ENCODE results near the gene RND1.
"Not testable (repeated sequence)": the region's sequence is repeated elsewhere in the genome, so short reads cannot be mapped to it uniquely, and the experiment has no call there.

Gene RND1

DNA sequence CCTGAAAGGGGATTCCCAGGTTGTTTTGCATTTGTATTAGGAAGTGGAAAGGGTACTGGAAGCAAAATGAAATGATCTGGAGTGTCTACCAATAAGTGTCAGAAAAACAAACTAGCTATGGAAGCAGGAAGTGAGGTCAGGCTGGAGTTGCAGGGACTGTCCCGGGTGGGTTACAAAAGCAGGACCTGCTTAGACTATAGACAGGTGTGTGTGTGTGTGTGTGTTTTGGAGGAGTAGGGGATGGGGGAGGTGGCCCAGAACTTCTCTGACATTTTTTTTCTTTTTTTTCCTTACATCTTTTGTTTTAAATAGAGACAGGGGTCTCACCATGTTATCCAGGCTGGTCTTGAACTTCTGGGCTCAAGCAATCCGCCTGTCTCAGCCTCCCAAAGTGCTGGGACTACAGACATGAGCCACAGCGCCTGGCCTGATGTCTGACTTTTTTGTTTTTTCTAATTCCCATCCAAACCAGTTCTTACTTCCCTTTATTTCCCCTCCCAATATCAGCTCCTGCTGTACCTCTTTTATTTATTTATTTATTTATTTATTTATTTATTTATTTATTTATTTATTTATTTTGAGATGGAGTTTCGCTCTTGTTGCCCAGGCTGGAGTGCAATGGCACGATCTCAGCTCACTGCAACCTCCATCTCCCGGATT lies 512 bp upstream of the RND1 start:
- no peak for DNase-seq

DNA sequence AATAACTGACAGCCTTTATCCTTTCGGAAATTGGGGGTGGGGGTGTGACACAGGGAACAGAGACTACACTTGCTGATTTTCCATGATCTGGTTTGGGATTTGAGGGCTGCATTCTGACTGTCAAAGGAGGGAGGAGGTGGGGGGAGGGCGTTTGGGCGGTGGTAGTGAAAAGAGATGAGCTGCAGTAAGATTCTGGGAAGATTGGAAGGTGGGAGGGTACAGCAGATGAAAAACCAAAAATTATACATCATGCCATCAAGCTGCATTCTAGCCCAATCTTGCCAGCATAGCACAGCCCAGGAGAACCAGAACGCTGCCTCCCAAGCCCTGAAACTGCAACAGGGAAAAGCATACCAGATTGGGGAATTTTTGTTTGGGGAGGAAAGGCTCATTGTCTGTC lies 2.4 kb downstream of the RND1 start:
- no peak for DNase-seq

GRCh38 chr12:48862760-48863159 lies 2.9 kb downstream of the RND1 start:
- DNase-seq: no peak

DNA sequence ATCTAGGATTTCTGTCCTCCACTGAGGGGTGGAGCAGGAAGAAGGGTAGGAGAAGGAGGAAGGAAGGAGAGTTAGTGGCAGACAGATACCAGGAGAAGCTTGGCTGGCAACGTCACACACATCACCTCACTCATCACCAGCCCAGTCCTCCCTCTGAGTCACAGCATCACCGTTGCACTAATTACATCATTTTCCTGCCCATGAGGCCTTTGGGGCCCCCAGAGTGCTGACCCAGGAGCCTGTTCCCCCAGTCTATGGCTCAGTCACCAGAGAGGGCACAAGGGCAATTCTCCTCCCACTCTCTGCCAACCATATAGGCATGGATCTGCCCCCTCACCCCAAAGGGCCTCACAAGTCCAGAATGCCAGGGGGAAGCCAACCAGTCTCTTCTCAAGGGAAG lies 4.6 kb downstream of the RND1 start:
- DNase-seq: no peak

GRCh38 chr12:48860236-48860635 lies 5.4 kb downstream of the RND1 start:
- not testable (repeated sequence) for DNase-seq

DNA sequence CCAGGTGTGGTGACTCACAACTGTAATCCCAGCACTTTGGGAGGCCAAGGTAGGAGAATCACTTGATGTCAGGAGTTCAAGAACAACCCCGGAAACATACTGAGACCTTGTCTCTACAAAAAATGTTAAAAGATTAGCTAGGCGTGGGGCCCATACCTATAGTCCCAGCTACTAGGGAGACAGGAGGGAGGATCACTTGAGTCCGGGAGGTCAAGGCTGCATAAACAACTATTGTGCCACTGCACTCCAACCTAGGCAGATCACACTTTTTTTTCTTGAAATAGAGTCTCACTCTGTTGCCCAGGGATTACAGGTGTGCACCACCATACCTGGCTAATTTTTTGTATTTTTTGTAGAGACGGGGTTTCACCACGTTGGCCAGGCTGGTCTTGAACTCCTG lies 6.1 kb downstream of the RND1 start:
- DNase-seq: no peak

DNA sequence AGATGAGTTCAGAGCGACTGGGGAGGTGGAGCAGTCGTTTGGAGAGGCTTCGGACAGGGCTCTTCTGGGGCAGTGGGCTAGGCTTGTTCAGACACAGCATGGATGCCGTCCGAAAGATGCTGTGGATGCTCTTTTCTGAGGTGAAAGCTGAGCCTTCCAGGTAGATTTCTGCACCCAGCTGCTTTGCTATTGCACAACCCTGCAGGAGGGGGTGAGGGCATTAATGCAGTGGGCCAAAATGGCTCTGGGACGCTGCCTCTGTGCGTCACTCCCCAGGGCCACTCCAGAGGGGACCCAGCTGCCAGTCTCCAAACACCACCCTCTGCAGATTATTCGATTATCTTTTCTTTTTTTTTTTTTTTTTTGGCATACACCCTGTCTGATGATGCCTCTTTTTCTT lies 7.6 kb downstream of the RND1 start:
- DNase-seq: no peak

GRCh38 chr12:48857278-48857994 lies 8.2 kb downstream of the RND1 start:
- no peak for DNase-seq

GRCh38 chr12:48856379-48856778 lies 9.3 kb downstream of the RND1 start:
- no peak for DNase-seq

GRCh38 chr12:48854932-48855331 lies 10.7 kb downstream of the RND1 start:
- DNase-seq: not testable (repeated sequence)

GRCh38 chr12:48854488-48854887 lies 11.2 kb downstream of the RND1 start:
- no peak for DNase-seq

DNA sequence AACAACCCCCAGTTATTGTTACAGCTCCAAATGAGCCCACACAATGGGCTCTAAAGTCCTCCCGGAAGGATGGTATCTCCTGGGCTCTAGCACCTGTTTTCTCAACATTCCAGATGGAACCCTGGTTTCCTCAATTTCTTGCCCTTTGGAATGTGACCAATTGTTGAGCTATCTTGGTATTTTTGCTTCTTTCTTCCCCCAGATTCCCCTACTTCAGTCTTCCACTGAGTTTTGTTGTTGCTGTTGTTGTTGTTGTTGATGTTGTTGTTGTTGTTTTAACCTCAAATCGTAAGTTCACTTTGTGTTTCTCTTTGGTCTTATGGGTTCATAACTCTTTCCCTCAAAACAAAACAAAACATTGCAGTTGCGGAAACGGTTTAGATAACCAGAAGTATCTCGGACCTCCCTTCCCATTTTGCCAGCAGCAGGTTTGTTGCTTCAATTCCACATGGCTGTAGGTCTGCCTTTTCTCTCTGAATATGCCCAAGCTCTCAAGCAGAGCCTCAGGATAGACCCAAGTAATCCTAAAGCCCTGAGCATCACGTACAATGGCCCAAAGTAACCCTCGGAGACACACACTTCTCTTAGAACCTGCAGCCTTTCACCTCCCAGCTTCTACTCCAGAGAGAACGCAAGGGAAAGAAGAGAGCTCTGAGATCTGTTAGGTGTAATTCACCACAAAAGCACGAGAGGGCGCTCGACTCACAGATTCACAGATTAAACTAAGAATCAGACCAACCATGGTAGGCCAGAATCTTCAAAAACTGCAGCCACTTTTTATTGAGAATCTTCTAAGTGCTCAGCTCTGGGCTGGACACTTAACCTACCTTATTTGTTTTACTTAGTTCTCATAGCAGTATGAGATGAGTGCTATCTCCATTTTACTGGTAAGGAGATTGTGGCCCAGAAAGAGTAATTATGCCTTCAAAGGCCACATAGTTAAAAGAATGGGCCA lies 12.7 kb downstream of the RND1 start:
- peak; percentile 88 for DNase-seq

- DNase-seq: peak; percentile 98
Measured at GRCh38 chr12:48851883-48852733, 13.6 kb downstream of the RND1 start, which contains the start of gene DDX23. DDX23 (minus strand) TSS chr12:48852163; CDS start chr12:48845782, 6,381 bp downstream.

GRCh38 chr12:48842021-48842420 lies 23.6 kb downstream of the RND1 start:
- not testable (repeated sequence) for DNase-seq

DNA sequence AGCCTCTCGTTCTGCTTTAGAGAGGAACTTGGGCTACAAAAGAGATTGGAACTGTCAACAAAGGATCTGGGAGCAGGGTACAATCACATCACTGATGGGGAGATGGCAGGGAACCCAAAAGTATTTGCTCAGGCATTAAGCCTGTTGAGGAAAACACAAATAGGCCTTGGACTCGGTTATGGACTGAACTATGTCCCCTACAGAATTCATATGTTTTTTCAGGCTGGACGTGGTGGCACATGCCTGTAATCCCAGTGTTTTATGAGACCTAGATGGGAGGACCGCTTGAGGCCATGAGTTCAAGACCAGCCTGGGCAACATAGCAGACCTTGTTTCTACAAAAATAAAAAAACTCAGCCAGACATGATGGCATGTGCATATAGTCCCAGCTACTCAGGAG lies 27.6 kb downstream of the RND1 start:
- DNase-seq: no peak

GRCh38 chr12:48832321-48833060 lies 33.2 kb downstream of the RND1 start:
- DNase-seq: no peak

GRCh38 chr12:48831257-48831656 lies 34.4 kb downstream of the RND1 start:
- no peak for DNase-seq

DNA sequence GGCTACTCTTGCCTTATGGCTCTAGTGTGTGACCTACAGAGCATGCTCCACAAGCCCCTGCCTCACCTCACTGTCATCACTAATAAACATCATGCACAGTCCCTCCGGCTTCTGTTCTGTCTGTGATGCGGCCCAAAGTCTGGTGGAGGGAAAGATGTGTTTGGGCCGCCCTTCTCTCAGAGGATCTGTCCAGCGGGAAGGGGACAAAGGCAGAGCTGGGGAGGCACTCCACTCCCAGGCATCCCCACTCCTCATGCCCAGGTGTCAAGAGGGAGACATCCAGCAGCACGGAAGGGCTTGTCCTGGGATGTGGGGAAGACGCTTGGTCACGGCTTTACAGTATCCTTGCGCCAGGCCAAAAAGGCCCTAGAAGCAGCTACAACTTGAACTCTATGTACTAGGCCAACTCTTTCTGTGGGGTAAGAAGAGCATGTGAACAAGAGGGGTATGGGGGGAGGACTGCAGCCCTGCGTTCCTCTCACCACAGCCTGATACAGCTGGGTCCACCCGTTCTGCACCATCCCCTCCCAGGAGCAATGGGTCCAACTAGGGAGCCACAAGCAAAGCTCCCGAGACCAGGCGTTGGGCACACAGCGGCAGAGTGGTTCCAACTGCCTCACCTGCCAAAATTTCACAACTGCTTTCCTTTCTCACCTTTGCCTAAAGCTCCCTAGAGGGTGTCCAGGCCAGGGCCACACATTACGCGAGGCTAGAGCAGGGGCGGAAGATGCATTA lies 36.7 kb downstream of the RND1 start:
- no peak for DNase-seq

DNA sequence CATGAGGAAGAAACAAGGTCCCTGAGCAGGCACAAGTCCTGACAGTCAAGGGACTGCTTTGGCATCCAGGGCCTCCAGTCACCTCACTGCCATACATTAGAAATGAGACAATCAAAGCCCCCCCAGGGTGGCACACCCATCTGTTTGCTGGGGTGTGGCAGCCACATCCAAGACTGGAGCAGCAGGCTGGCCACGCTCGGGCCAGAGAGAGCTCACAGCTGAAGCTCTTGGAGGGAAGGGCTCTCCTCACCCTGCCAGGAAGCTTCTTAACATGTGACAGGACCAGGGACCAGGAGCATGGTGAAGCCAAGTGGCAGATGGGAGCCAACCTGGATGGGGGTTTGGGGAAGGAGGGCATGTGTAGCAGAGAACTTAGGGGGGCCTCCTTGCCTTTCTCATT lies 37.4 kb downstream of the RND1 start:
- DNase-seq: no peak

GRCh38 chr12:48827513-48828096 lies 38.1 kb downstream of the RND1 start:
- no peak for DNase-seq

DNA sequence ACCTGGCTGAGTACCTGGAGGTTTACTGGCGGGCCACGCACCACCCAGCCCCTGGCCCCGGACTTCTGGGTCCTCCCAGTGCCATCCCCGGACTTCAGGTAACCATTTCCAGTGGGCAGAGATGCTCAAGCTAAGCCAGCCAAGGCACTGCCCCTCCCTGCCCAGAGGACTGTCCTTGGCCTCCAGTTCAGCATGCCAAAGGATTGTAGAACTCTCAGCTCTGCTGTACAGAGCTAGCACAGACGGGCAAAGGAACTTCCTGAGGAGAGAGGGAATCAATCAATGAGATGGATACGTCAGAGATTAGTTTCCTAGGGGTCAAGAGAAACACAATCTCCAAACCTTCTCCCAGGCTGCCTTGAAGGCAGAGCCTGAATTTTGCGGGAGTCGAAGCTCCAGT lies 38.6 kb downstream of the RND1 start:
- no peak for DNase-seq

Measured in MV-4-11 (cell line).